T-cell (primary cell): ENCODE data around the gene FBXL14. TPM values are rescaled to one million over a fixed set of nuclear protein-coding genes. Genes with fewer than 3 reads are reported as not detected.
"Not testable (repeated sequence)": the region's sequence is repeated elsewhere in the genome, so short reads cannot be mapped to it uniquely, and the experiment has no call there.

ENCODE experiments used
- ATAC-seq, 4 experiments: fragments of 200-7000 bp in 3 of 4; fragments of 150-1000 bp in 1 of 4; cut with Tn5 transposase; replicated peaks in 1 of 4; 1 replicate in 3 of 4; 2 replicates in 1 of 4; pipeline ENCODE4 v1.10.0; 2021; ENCODE audit warnings: moderate library complexity in 3 of 4, mild to moderate bottlenecking in 2 of 4, moderate number of reproducible peaks in 1 of 4
- CTCF ChIA-PET, 2 donors: fragments of 300-600 bp; sonication (Branson Sonifier 250); formaldehyde crosslinking; loops; one replicate each; lab custom pipeline; 2022; ENCODE audit warnings: antibody characterized with exemption in 2 of 2; lab: Charles Lee
- POLR2A ChIA-PET, 2 donors: fragments of 300-600 bp; sonication (Branson Sonifier 250); formaldehyde crosslinking; loops; one replicate each; lab custom pipeline; 2022; ENCODE audit warnings: antibody characterized with exemption in 2 of 2; lab: Charles Lee
- DNase-seq, 35 experiments: peaks; one replicate each; pipeline versions ENCODE4 v3.0.0 to v3.0.0-alpha.2; 2013 to 2023
- H3K27ac ChIP-seq: one replicate; pipeline ENCODE4 v1.5.1; 2013; ENCODE audit warnings: low read length
- H3K27me3 ChIP-seq, 2 experiments: replicated peaks in 1 of 2; 1 replicate in 1 of 2; 2 replicates in 1 of 2; pipeline versions ENCODE4 v1.6.1 to v1.7.0; 2013; ENCODE audit warnings: low read length in 1 of 2, mixed read lengths in 1 of 2; ENCODE audit not compliant: control insufficient read depth in 2 of 2, insufficient read depth in 2 of 2; ENCODE audit errors: extremely low read depth in 1 of 2
- H3K36me3 ChIP-seq, 2 donors: 1 replicate in 1 of 2; 2 replicates in 1 of 2; pipeline versions ENCODE4 v1.6.1 to v1.7.0; 2013; ENCODE audit warnings: low read length in 1 of 2; ENCODE audit not compliant: control insufficient read depth in 2 of 2, insufficient read depth in 1 of 2; ENCODE audit errors: extremely low read depth in 1 of 2
- H3K4me1 ChIP-seq, 2 experiments: 1 replicate in 1 of 2; 2 replicates in 1 of 2; pipeline versions ENCODE4 v1.6.1 to v1.7.0; 2013; ENCODE audit warnings: low read length in 2 of 2, mixed read lengths in 1 of 2; ENCODE audit not compliant: insufficient read depth in 2 of 2, control insufficient read depth in 1 of 2; ENCODE audit errors: extremely low read depth in 1 of 2
- H3K4me3 ChIP-seq, 2 donors: 1 replicate in 1 of 2; 2 replicates in 1 of 2; pipeline versions ENCODE4 v1.5.1 to v1.7.0; 2013; ENCODE audit warnings: mild to moderate bottlenecking in 2 of 2, low read length in 1 of 2, moderate library complexity in 1 of 2; ENCODE audit not compliant: control insufficient read depth in 1 of 2; ENCODE audit errors: extremely low read depth in 1 of 2
- H3K9me3 ChIP-seq: 2 replicates; pipeline ENCODE4 v1.7.0; 2013
- H3K27ac Mint-ChIP-seq, 2 donors: one replicate each; pipeline ENCODE4 v1.8.0; 2020 to 2021; ENCODE audit warnings: mild to moderate bottlenecking in 2 of 2, mixed read lengths in 2 of 2
- H3K27me3 Mint-ChIP-seq, 2 donors: one replicate each; pipeline ENCODE4 v1.8.0; 2021 to 2022; ENCODE audit warnings: mixed read lengths in 2 of 2
- H3K36me3 Mint-ChIP-seq: one replicate; pipeline ENCODE4 v1.8.0; 2021; ENCODE audit warnings: mixed read lengths
- H3K4me1 Mint-ChIP-seq, 3 donors: one replicate each; pipeline ENCODE4 v1.8.0; 2020 to 2022; ENCODE audit warnings: mixed read lengths in 3 of 3, mild to moderate bottlenecking in 1 of 3
- H3K4me3 Mint-ChIP-seq, 3 donors: one replicate each; pipeline ENCODE4 v1.8.0; 2020 to 2022; ENCODE audit warnings: mild to moderate bottlenecking in 3 of 3, mixed read lengths in 3 of 3, moderate library complexity in 3 of 3
- H3K9me3 Mint-ChIP-seq, 3 donors: one replicate each; pipeline ENCODE4 v1.8.0; 2020 to 2022; ENCODE audit warnings: mixed read lengths in 3 of 3
- WGBS: methylation state at CpG from one replicate; pipeline ENCODE4 v1.1.5; 2013; ENCODE audit warnings: missing lambda C conversion rate; ENCODE audit not compliant: insufficient coverage; 5-methylcytosine and 5-hydroxymethylcytosine counted together
- total RNA-seq, 35 experiments: library from RNA in 6 of 35; stranded (reverse) in 6 of 35; fragments of 120-200 nt in 1 of 35; gene quantifications; one replicate each; pipeline versions ENCODE4 v1.2.1 to v1.2.4 and lab custom pipeline; 2013 to 2026

The FBXL14 gene
- total RNA-seq, 5 donors from 2014 or later (not counting 1 experiment from before 2014, with no cell fraction given): 27.3 to 48.7 (median 42.5) TPM

DNA sequence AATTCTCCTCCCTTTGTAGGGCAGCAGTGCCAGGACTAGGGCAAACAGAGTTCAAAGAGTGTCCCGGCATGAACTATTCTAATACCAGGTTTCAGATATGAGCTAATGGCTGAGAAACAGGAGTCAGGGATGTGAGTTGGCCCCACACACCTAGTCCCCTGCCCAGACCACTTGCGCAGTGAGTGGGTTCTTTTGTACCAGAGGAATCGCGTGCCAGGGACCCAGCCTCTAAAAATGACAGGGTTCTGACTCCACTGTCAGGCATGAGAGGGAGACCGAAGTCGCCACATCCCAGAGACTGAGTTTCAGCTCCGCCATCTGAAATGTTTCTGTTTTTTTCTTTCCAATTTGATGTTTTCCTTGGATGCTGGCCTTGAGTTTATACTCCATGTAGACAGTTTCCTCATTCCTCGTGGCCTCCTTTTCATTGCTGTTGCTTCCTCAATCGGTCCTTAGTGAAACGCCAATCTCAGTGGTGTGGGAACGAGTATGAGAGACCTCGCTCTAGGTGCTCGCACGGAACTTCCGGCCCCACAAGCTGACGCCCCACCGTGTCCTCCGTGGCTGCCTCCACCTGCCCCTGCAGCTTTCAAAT lies 31.5 kb downstream of the FBXL14 start:
- Histone ChIP-seq H3K9me3 (no peaks in the 10 kb centered on the region), H3K4me3 (no peak overlapping the region), H3K27ac (no peak overlapping the region), H3K36me3 (no peaks in the 10 kb centered on the region), H3K4me1 (no peaks in the 10 kb centered on the region), H3K27me3 (no peaks in the 10 kb centered on the region)
- CTCF ChIA-PET: interaction anchor here (0.5 to 0.8 kb wide), 2 partner anchors 175 to 445 kb away, joined by 3 to 7 read pairs; no protein-coding TSS in a partner anchor
- Mint-ChIP-seq H3K9me3 (no peaks in the 10 kb centered on the region), H3K36me3 (peaks cover 22% of the 10 kb centered on the region), H3K4me3 (no peak overlapping the region), H3K4me1 (no peaks in the 10 kb centered on the region), H3K27me3 (peaks cover 0 to 3% of the 10 kb centered on the region in 2 donors), H3K27ac (no peak overlapping the region)
- ATAC-seq (no peak), DNase-seq (no peak)
- WGBS: 93% methylated on average over 17 of the region's 18 CpGs
- POLR2A ChIA-PET: no interaction called here

GRCh38 chr12:1560704-1561103 lies 33.7 kb downstream of the FBXL14 start:
- no peak overlapping the region for H3K4me3 ChIP-seq
- WGBS: 70% methylated on average over 3 of the region's 6 CpGs
- no peaks in the 10 kb centered on the region for H3K4me1 ChIP-seq
- no peaks in the 10 kb centered on the region for H3K9me3 ChIP-seq
- no peaks in the 10 kb centered on the region for H3K27me3 ChIP-seq
- DNase-seq: no peak
- H3K27me3 Mint-ChIP-seq: peaks cover 0 to 3% of the 10 kb centered on the region in 2 donors
- peaks cover 18% of the 10 kb centered on the region for H3K36me3 Mint-ChIP-seq
- H3K27ac ChIP-seq: no peak overlapping the region
- no peaks in the 10 kb centered on the region for H3K4me1 Mint-ChIP-seq
- H3K9me3 Mint-ChIP-seq: no peaks in the 10 kb centered on the region
- ATAC-seq: no peak
- CTCF ChIA-PET: no interaction called here
- H3K4me3 Mint-ChIP-seq: no peak overlapping the region
- POLR2A ChIA-PET: no interaction called here
- H3K36me3 ChIP-seq: no peaks in the 10 kb centered on the region
- H3K27ac Mint-ChIP-seq: no peak overlapping the region

- Histone ChIP-seq H3K4me1 (no peaks in the 10 kb centered on the region), H3K27me3 (peaks cover 0 to under 1% of the 10 kb centered on the region in 2 experiments), H3K36me3 (no peaks in the 10 kb centered on the region), H3K27ac (no peak overlapping the region), H3K9me3 (no peaks in the 10 kb centered on the region), H3K4me3 (no peak overlapping the region)
- Mint-ChIP-seq H3K27ac (no peak overlapping the region), H3K4me3 (no peak overlapping the region), H3K4me1 (no peaks in the 10 kb centered on the region), H3K36me3 (peaks cover 11% of the 10 kb centered on the region), H3K9me3 (no peaks in the 10 kb centered on the region), H3K27me3 (peaks cover 0 to 3% of the 10 kb centered on the region in 2 donors)
- CTCF ChIA-PET: no interaction called here
- ATAC-seq (no peak), DNase-seq (no peak)
- WGBS: 67% methylated on average over 3 of the region's 6 CpGs
- POLR2A ChIA-PET: no interaction called here
Observed at GRCh38 chr12:1559676-1560091, 34.7 kb downstream of the FBXL14 start.

GRCh38 chr12:1558108-1558507 lies 36.3 kb downstream of the FBXL14 start:
- H3K4me3 Mint-ChIP-seq, H3K4me3 ChIP-seq, H3K36me3 Mint-ChIP-seq, H3K27me3 Mint-ChIP-seq, H3K4me1 ChIP-seq, H3K9me3 Mint-ChIP-seq, H3K9me3 ChIP-seq, H3K36me3 ChIP-seq, H3K27ac ChIP-seq, DNase-seq, H3K4me1 Mint-ChIP-seq, ATAC-seq, H3K27ac Mint-ChIP-seq: not testable (repeated sequence)
- H3K27me3 ChIP-seq: peaks cover 0 to 11% of the 10 kb centered on the region in 2 experiments
- ChIA-PET CTCF (interaction anchor here (0.5 to 0.8 kb wide), 3 partner anchors 9 to 381 kb away, joined by 3 read pairs; no protein-coding TSS in a partner anchor), POLR2A (interaction anchor here in 1 of 2 donors (0.7 kb wide), 1 partner anchor 670 kb away, joined by 11 read pairs; no protein-coding TSS in a partner anchor)
- WGBS: 85% methylated on average over 9 of the region's 15 CpGs

DNA sequence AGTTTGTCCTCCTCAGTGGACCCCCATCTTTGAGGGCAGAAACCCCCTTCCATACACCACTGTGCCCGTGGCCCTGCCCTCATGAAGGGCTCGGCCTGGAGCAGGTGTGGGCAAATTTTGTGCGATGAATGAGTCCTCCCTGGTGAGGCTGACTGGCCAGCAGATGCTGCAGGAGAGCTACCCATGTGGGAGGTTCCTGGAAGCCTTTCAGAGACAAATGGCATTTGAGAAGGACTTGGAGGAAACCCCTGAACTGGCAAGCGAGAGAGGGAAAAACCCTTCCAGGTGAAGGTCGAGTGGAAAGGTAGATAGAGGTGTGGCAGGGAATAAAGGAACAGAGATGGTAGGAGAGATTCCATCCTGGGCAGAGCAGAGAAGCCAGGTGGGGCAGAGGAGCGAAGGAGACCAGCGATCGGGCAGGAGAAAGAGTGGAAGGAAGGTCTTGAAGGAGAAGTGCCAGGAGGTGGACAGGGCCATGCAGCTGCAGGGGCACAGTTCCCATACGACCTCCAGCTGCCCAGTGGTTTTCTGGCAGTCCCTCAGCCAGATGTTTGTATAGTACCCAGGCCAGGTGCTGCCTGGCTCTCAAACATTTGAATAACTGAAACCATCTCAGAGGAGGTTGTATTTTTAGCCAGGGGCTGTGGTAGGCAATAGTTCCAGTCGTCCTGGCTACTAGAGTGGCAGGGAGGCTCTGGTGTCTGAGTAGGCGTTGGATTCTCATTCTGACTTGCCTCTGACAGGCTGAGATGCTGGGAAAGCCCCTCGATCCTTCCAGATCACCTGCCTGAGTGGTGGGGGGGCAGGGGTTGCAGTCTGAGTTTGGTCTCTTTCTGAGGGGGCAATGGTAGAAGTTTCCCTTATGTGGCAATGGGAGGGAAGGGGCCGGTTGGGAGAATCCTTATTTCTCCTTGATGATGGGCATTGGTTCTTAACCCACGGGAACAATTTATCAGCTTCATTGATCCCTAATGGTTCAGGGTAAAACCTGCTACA lies 40.1 kb downstream of the FBXL14 start:
- DNase-seq (no peak), ATAC-seq (no peak)
- Histone ChIP-seq H3K27ac (no peak overlapping the region), H3K36me3 (no peaks in the 10 kb centered on the region), H3K27me3 (peaks cover 0 to 11% of the 10 kb centered on the region in 2 experiments), H3K9me3 (no peaks in the 10 kb centered on the region), H3K4me3 (no peak overlapping the region), H3K4me1 (peaks cover 0 to 2% of the 10 kb centered on the region in 2 experiments)
- H3K27ac Mint-ChIP-seq: no peak overlapping the region
- H3K36me3 Mint-ChIP-seq: no peaks in the 10 kb centered on the region
- 47% methylated on average over 9 of the region's 14 CpGs for WGBS
- H3K4me1 Mint-ChIP-seq: peaks cover 0 to 4% (median 0%) of the 10 kb centered on the region in 3 donors
- CTCF ChIA-PET: interaction anchor here in 1 of 2 donors (0.7 kb wide), 1 partner anchor 212 kb away, joined by 3 read pairs; no protein-coding TSS in a partner anchor
- H3K27me3 Mint-ChIP-seq: peaks cover 0 to 9% of the 10 kb centered on the region in 2 donors
- H3K9me3 Mint-ChIP-seq: peaks cover 0 to 3% (median 0%) of the 10 kb centered on the region in 3 donors
- H3K4me3 Mint-ChIP-seq: no peak overlapping the region
- POLR2A ChIA-PET: no interaction called here

- CTCF ChIA-PET: no interaction called here
- ATAC-seq: no peak
- H3K9me3 Mint-ChIP-seq: peaks cover 0 to 7% (median 0%) of the 10 kb centered on the region in 3 donors
- Histone ChIP-seq H3K4me3 (no peak overlapping the region), H3K27me3 (peaks cover 0 to 11% of the 10 kb centered on the region in 2 experiments), H3K27ac (no peak overlapping the region), H3K36me3 (no peaks in the 10 kb centered on the region), H3K4me1 (peaks cover 0 to 2% of the 10 kb centered on the region in 2 experiments), H3K9me3 (no peaks in the 10 kb centered on the region)
- H3K4me3 Mint-ChIP-seq: no peak overlapping the region
- POLR2A ChIA-PET: no interaction called here
- peaks cover 0 to 12% of the 10 kb centered on the region in 2 donors for H3K27me3 Mint-ChIP-seq
- WGBS: 91% methylated on average over 14 of the region's 14 CpGs
- H3K27ac Mint-ChIP-seq: no peak overlapping the region
- no peak for DNase-seq
- H3K4me1 Mint-ChIP-seq: peaks cover 0 to 4% (median 0%) of the 10 kb centered on the region in 3 donors
- peaks cover 3% of the 10 kb centered on the region for H3K36me3 Mint-ChIP-seq
Observed at GRCh38 chr12:1553536-1553935, 40.8 kb downstream of the FBXL14 start.
